ENCODE data around the gene UFD1. TPM values are rescaled to one million over a fixed set of nuclear protein-coding genes. Genes with fewer than 3 reads are reported as not detected.

Gene UFD1
- total and polyA plus RNA-seq, 7 experiments from 2014 or later = 46.8 to 87.8 (median 71.8) TPM

- ChIA-PET POLR2A (no interaction called here), CTCF (no interaction called here)
- peak overlapping the region in 1 of 9 donors; percentile 57 for H3K27ac Mint-ChIP-seq
- Histone ChIP-seq H3K27ac (ENCODE audit: low read depth, low read length) (no peak overlapping the region), H3K9me3 (ENCODE audit: control insufficient read depth in 2 of 3, low read length in 3 of 3) (no peaks in the 10 kb centered on the region), H3K27me3 (ENCODE audit: control insufficient read depth in 2 of 2, insufficient read depth in 2 of 2, low read length in 2 of 2) (no peaks in the 10 kb centered on the region), H3K4me1 (ENCODE audit: control insufficient read depth in 2 of 2, insufficient read depth in 2 of 2, low read length in 2 of 2) (no peaks in the 10 kb centered on the region), H3K36me3 (ENCODE audit: control insufficient read depth in 2 of 3, insufficient read depth in 3 of 3, low read length in 3 of 3) (peaks cover 6 to 60% (median 36%) of the 10 kb centered on the region in 3 experiments), H3K4me3 (ENCODE audit: low read length) (no peak overlapping the region)
- no peaks in the 10 kb centered on the region for H3K9me3 Mint-ChIP-seq
- no peak for ATAC-seq
- peaks cover 9 to 66% (median 28%) of the 10 kb centered on the region in 5 donors for H3K36me3 Mint-ChIP-seq
- DNase-seq = no peak
- H3K27me3 Mint-ChIP-seq = no peaks in the 10 kb centered on the region
- H3K4me3 Mint-ChIP-seq = no peak overlapping the region
- intact Hi-C loops (cut with micrococcal nuclease) = no loop called here
- peaks cover 0 to 5% (median 2%) of the 10 kb centered on the region in 7 donors for H3K4me1 Mint-ChIP-seq
Measured at GRCh38 chr22:19405133-19405532, 73.9 kb downstream of the UFD1 start.

GRCh38 chr22:19404676-19405075 lies 74.3 kb downstream of the UFD1 start:
- H3K9me3 Mint-ChIP-seq = no peaks in the 10 kb centered on the region
- peak overlapping the region in 2 of 9 donors; percentile 51 to 57 for H3K27ac Mint-ChIP-seq
- peaks cover 0 to 5% (median 2%) of the 10 kb centered on the region in 7 donors for H3K4me1 Mint-ChIP-seq
- Histone ChIP-seq H3K27ac (ENCODE audit: low read depth, low read length) (no peak overlapping the region), H3K27me3 (ENCODE audit: control insufficient read depth in 2 of 2, insufficient read depth in 2 of 2, low read length in 2 of 2) (no peaks in the 10 kb centered on the region), H3K36me3 (ENCODE audit: control insufficient read depth in 2 of 3, insufficient read depth in 3 of 3, low read length in 3 of 3) (peaks cover 5 to 55% (median 31%) of the 10 kb centered on the region in 3 experiments), H3K4me1 (ENCODE audit: control insufficient read depth in 2 of 2, insufficient read depth in 2 of 2, low read length in 2 of 2) (no peaks in the 10 kb centered on the region), H3K9me3 (ENCODE audit: control insufficient read depth in 2 of 3, low read length in 3 of 3) (no peaks in the 10 kb centered on the region), H3K4me3 (ENCODE audit: low read length) (no peak overlapping the region)
- no peak for DNase-seq
- ChIA-PET CTCF (no interaction called here), POLR2A (interaction anchor here (0.6 kb wide), 1 partner anchor 282 kb away, joined by 4 read pairs; no protein-coding TSS in a partner anchor)
- no peak overlapping the region for H3K4me3 Mint-ChIP-seq
- no peaks in the 10 kb centered on the region for H3K27me3 Mint-ChIP-seq
- peaks cover 9 to 63% (median 25%) of the 10 kb centered on the region in 5 donors for H3K36me3 Mint-ChIP-seq
- intact Hi-C loops (cut with micrococcal nuclease) = no loop called here
- ATAC-seq = no peak

- ChIA-PET POLR2A (no interaction called here), CTCF (no interaction called here)
- peaks cover 5 to 48% (median 26%) of the 10 kb centered on the region in 3 experiments for H3K36me3 ChIP-seq (ENCODE audit: control insufficient read depth in 2 of 3, insufficient read depth in 3 of 3, low read length in 3 of 3)
- no peak overlapping the region for H3K27ac ChIP-seq (ENCODE audit: low read depth, low read length)
- H3K36me3 Mint-ChIP-seq = peaks cover 9 to 62% (median 20%) of the 10 kb centered on the region in 5 donors
- no peak overlapping the region for H3K4me3 Mint-ChIP-seq
- H3K9me3 Mint-ChIP-seq = no peaks in the 10 kb centered on the region
- no peak overlapping the region for H3K27ac Mint-ChIP-seq
- H3K4me3 ChIP-seq (ENCODE audit: low read length) = no peak overlapping the region
- H3K27me3 Mint-ChIP-seq = no peaks in the 10 kb centered on the region
- no peaks in the 10 kb centered on the region for H3K9me3 ChIP-seq (ENCODE audit: control insufficient read depth in 2 of 3, low read length in 3 of 3)
- DNase-seq (no peak), ATAC-seq (no peak)
- intact Hi-C loops (cut with micrococcal nuclease) = no loop called here
- no peaks in the 10 kb centered on the region for H3K4me1 ChIP-seq (ENCODE audit: control insufficient read depth in 2 of 2, insufficient read depth in 2 of 2, low read length in 2 of 2)
- no peaks in the 10 kb centered on the region for H3K27me3 ChIP-seq (ENCODE audit: control insufficient read depth in 2 of 2, insufficient read depth in 2 of 2, low read length in 2 of 2)
- H3K4me1 Mint-ChIP-seq = peaks cover 0 to 7% (median 2%) of the 10 kb centered on the region in 7 donors
Measured at GRCh38 chr22:19402642-19403191, 76.3 kb downstream of the UFD1 start.

- ATAC-seq (no peak), DNase-seq (no peak)
- intact Hi-C loops (cut with micrococcal nuclease) = no loop called here
- H3K9me3 Mint-ChIP-seq = no peaks in the 10 kb centered on the region
- peaks cover 0 to 5% (median 2%) of the 10 kb centered on the region in 7 donors for H3K4me1 Mint-ChIP-seq
- H3K27ac ChIP-seq (ENCODE audit: low read depth, low read length) = no peak overlapping the region
- peaks cover 11 to 49% (median 21%) of the 10 kb centered on the region in 3 experiments for H3K36me3 ChIP-seq (ENCODE audit: control insufficient read depth in 2 of 3, insufficient read depth in 3 of 3, low read length in 3 of 3)
- H3K4me1 ChIP-seq (ENCODE audit: control insufficient read depth in 2 of 2, insufficient read depth in 2 of 2, low read length in 2 of 2) = no peaks in the 10 kb centered on the region
- H3K4me3 ChIP-seq (ENCODE audit: low read length) = no peak overlapping the region
- H3K36me3 Mint-ChIP-seq = peaks cover 9 to 69% (median 20%) of the 10 kb centered on the region in 5 donors
- CTCF ChIA-PET = no interaction called here
- H3K9me3 ChIP-seq (ENCODE audit: control insufficient read depth in 2 of 3, low read length in 3 of 3) = no peaks in the 10 kb centered on the region
- no peaks in the 10 kb centered on the region for H3K27me3 ChIP-seq (ENCODE audit: control insufficient read depth in 2 of 2, insufficient read depth in 2 of 2, low read length in 2 of 2)
- H3K4me3 Mint-ChIP-seq = no peak overlapping the region
- H3K27me3 Mint-ChIP-seq = no peaks in the 10 kb centered on the region
- POLR2A ChIA-PET = no interaction called here
- peak overlapping the region in 5 of 9 donors; percentile 10 to 76 (median 48) for H3K27ac Mint-ChIP-seq
Measured at GRCh38 chr22:19401483-19401882, 77.5 kb downstream of the UFD1 start.

- H3K4me1 Mint-ChIP-seq = peaks cover 0 to 5% (median 2%) of the 10 kb centered on the region in 7 donors
- intact Hi-C loops (cut with micrococcal nuclease) = no loop called here
- Histone ChIP-seq H3K9me3 (ENCODE audit: control insufficient read depth in 2 of 3, low read length in 3 of 3) (no peaks in the 10 kb centered on the region), H3K4me1 (ENCODE audit: control insufficient read depth in 2 of 2, insufficient read depth in 2 of 2, low read length in 2 of 2) (no peaks in the 10 kb centered on the region), H3K27ac (ENCODE audit: low read depth, low read length) (no peak overlapping the region), H3K36me3 (ENCODE audit: control insufficient read depth in 2 of 3, insufficient read depth in 3 of 3, low read length in 3 of 3) (peaks cover 12 to 49% (median 18%) of the 10 kb centered on the region in 3 experiments), H3K4me3 (ENCODE audit: low read length) (no peak overlapping the region), H3K27me3 (ENCODE audit: control insufficient read depth in 2 of 2, insufficient read depth in 2 of 2, low read length in 2 of 2) (no peaks in the 10 kb centered on the region)
- H3K36me3 Mint-ChIP-seq = peaks cover 8 to 65% (median 20%) of the 10 kb centered on the region in 5 donors
- H3K4me3 Mint-ChIP-seq = no peak overlapping the region
- no peaks in the 10 kb centered on the region for H3K27me3 Mint-ChIP-seq
- DNase-seq = no peak
- ChIA-PET CTCF (no interaction called here), POLR2A (no interaction called here)
- H3K27ac Mint-ChIP-seq = peak overlapping the region in 4 of 9 donors; percentile 10 to 62 (median 47)
- H3K9me3 Mint-ChIP-seq = no peaks in the 10 kb centered on the region
- ATAC-seq = no peak
Measured at GRCh38 chr22:19400881-19401280, 78.1 kb downstream of the UFD1 start.

Other genes with a start within 250 kb of the UFD1 start
- gene CLTCL1, start 187.5 kb downstream of the UFD1 start, total RNA-seq = 1 to 10 TPM in 3 of 5 experiments, under 1 TPM in 2; 0.22 to 3.1 (median 1.4) TPM
- 1 to 10 TPM in 1 of 2 donors, under 1 TPM in 1; 0.95 to 1.2 TPM for gene CLTCL1, start 187.5 kb downstream of the UFD1 start, polyA plus RNA-seq
- 10 to 100 TPM; 21.2 to 42.3 (median 29.2) TPM for gene HIRA, start 47.5 kb downstream of the UFD1 start, total RNA-seq
- gene HIRA, start 47.5 kb downstream of the UFD1 start, polyA plus RNA-seq = 1 to 10 TPM; 2.8 to 4.9 TPM
- gene MRPL40, start 46.6 kb downstream of the UFD1 start, total RNA-seq = 10 to 100 TPM; 11.5 to 21.2 (median 17.0) TPM
- 10 to 100 TPM; 65.3 to 72.1 TPM for gene MRPL40, start 46.6 kb downstream of the UFD1 start, polyA plus RNA-seq
- 10 to 100 TPM; 34.2 to 44.9 (median 36.8) TPM for gene C22orf39, start 31.5 kb downstream of the UFD1 start, total RNA-seq
- 10 to 100 TPM; 51.8 to 58.0 TPM for gene C22orf39, start 31.5 kb downstream of the UFD1 start, polyA plus RNA-seq
- gene CDC45, start 727 bp upstream of the UFD1 start, total RNA-seq = 10 to 100 TPM in 1 of 5 experiments, 1 to 10 TPM in 1, under 1 TPM in 3; 0.35 to 57.7 (median 0.85) TPM
- gene CDC45, start 727 bp upstream of the UFD1 start, polyA plus RNA-seq = 1 to 10 TPM in 1 of 2 donors, under 1 TPM in 1; 0.45 to 1.7 TPM
- 1 to 10 TPM in 2 of 5 experiments, not detected in 3; 1.7 to 2.0 TPM for gene CLDN5, start 45.2 kb upstream of the UFD1 start, total RNA-seq
- gene CLDN5, start 45.2 kb upstream of the UFD1 start, polyA plus RNA-seq = 10 to 100 TPM in 1 of 2 donors, 1 to 10 TPM in 1; 6.7 to 11.7 TPM
- gene SEPTIN5, start 235.3 kb upstream of the UFD1 start, total RNA-seq = 1 to 10 TPM in 1 of 5 experiments, under 1 TPM in 2, not detected in 2; 0.22 to 4.2 (median 0.66) TPM
- under 1 TPM in 1 of 2 donors, not detected in 1; 0.32 TPM for gene SEPTIN5, start 235.3 kb upstream of the UFD1 start, polyA plus RNA-seq
- gene GP1BB, start 244.3 kb upstream of the UFD1 start, total RNA-seq = 1 to 10 TPM in 1 of 5 experiments, under 1 TPM in 1, not detected in 3; 0.40 to 3.0 TPM
- not detected for gene GP1BB, start 244.3 kb upstream of the UFD1 start, polyA plus RNA-seq